Panc1 (cell line): ENCODE data around the gene CDC42EP4. TPM values are rescaled to one million over a fixed set of nuclear protein-coding genes. Genes with fewer than 3 reads are reported as not detected.

Source experiments
- ATAC-seq: fragments of 200-7000 bp; cut with Tn5 transposase; 2 replicates; pipeline ENCODE4 v1.9.1; 2020; ENCODE audit warnings: mild to moderate bottlenecking, moderate library complexity
- BruUV-seq: library from RNA; stranded (reverse); fragments of 400-500 nt; replicated peaks from 2 replicates; lab custom pipeline; 2021; lab: Mats Ljungman, UMichigan
- CTCF ChIA-PET: fragments of 300-600 bp; sonication (Branson Sonifier 250); formaldehyde crosslinking; loops from one replicate; lab custom pipeline; 2022; ENCODE audit warnings: antibody characterized with exemption; lab: Charles Lee
- POLR2A ChIA-PET: fragments of 300-600 bp; sonication (Branson Sonifier 250); formaldehyde crosslinking; loops from one replicate; lab custom pipeline; 2022; ENCODE audit warnings: antibody characterized with exemption; lab: Charles Lee
- DNase-seq: peaks from one replicate; pipeline ENCODE4 v3.0.0-alpha.2; 2010; ENCODE audit warnings: low read depth, low spot score
- H3K27ac ChIP-seq: 2 replicates; pipeline ENCODE4 v1.5.1; 2011; ENCODE audit warnings: mild to moderate bottlenecking, low read length, inconsistent platforms
- H3K27me3 ChIP-seq: fragments of 200-500 bp; sonication (Bioruptor generic); 2 replicates; pipeline ENCODE4 v1.6.0; 2014; ENCODE audit warnings: low read length, inconsistent platforms; ENCODE audit not compliant: control insufficient read depth, insufficient read depth
- H3K36me3 ChIP-seq: fragments of 200-500 bp; sonication (Bioruptor generic); 2 replicates; pipeline ENCODE4 v1.5.1; 2014; ENCODE audit warnings: inconsistent platforms, mild to moderate bottlenecking, low read length, moderate library complexity; ENCODE audit not compliant: control insufficient read depth, insufficient read depth
- H3K4me1 ChIP-seq: 2 replicates; pipeline ENCODE4 v1.5.1; 2011; ENCODE audit warnings: inconsistent platforms, mild to moderate bottlenecking, low read length, moderate library complexity; ENCODE audit not compliant: control insufficient read depth, insufficient read depth
- H3K4me3 ChIP-seq, 2 experiments: 2 replicates each; pipeline ENCODE4 v1.5.1; 2011 to 2012; ENCODE audit warnings: low read depth in 2 of 2, low read length in 2 of 2, mild to moderate bottlenecking in 2 of 2, inconsistent platforms in 1 of 2, moderate library complexity in 1 of 2
- H3K9me3 ChIP-seq: fragments of 200-500 bp; sonication (Bioruptor generic); 2 replicates; pipeline ENCODE4 v1.5.1; 2014; ENCODE audit warnings: low read depth, mild to moderate bottlenecking, inconsistent platforms, low read length, moderate library complexity; ENCODE audit not compliant: control insufficient read depth, insufficient read depth
- POLR2AphosphoS5 ChIP-seq: IDR thresholded peaks from 2 replicates; pipeline ENCODE4 v1.6.1; 2012; ENCODE audit warnings: mild to moderate bottlenecking, low read depth, low read length, moderate library complexity
- REST ChIP-seq, 2 experiments: IDR thresholded peaks; 2 replicates each; pipeline ENCODE4 v1.6.1; 2011 to 2012; ENCODE audit warnings: low read depth in 2 of 2, control low read depth in 1 of 2, low read length in 1 of 2, mild to moderate bottlenecking in 1 of 2, moderate library complexity in 1 of 2; ENCODE audit not compliant: insufficient read depth in 1 of 2
- SIN3A ChIP-seq: IDR thresholded peaks from 2 replicates; pipeline ENCODE4 v1.6.1; 2012; ENCODE audit warnings: low read depth, mild to moderate bottlenecking, low read length, moderate library complexity, borderline replicate concordance; ENCODE audit not compliant: insufficient read depth
- TCF7L2 ChIP-seq: IDR thresholded peaks from 2 replicates; pipeline ENCODE4 v1.6.1; 2011; ENCODE audit warnings: mild to moderate bottlenecking, low read depth, low read length, inconsistent platforms
- in situ Hi-C: cut with HindIII; loops from 2 replicates; pipeline ENCODE4 v1.10.0; 2016; ENCODE audit warnings: low sequenced_read_pairs, low pct_unique_long_range_greater_than_20kb
- intact Hi-C: fragments of 100-400 bp; cut with micrococcal nuclease; formaldehyde crosslinking; loops from one replicate; pipeline ENCODE4 v1.10.0; 2022; ENCODE audit not compliant: unreplicated experiment
- total RNA-seq: library from RNA; stranded (reverse); gene quantifications from one replicate; pipeline ENCODE4 v1.2.1, GENCODE V29; 2021; ENCODE audit not compliant: unreplicated experiment
- TF ChIP-seq, protein P1 (sequence below): fragments of 450-650 bp; IDR thresholded peaks from 2 replicates; pipeline ENCODE4 v1.5.1; 2017; ENCODE audit warnings: mild to moderate bottlenecking

Gene CDC42EP4
- total RNA-seq, 1 experiment from 2014 or later: 65.9 TPM

DNA sequence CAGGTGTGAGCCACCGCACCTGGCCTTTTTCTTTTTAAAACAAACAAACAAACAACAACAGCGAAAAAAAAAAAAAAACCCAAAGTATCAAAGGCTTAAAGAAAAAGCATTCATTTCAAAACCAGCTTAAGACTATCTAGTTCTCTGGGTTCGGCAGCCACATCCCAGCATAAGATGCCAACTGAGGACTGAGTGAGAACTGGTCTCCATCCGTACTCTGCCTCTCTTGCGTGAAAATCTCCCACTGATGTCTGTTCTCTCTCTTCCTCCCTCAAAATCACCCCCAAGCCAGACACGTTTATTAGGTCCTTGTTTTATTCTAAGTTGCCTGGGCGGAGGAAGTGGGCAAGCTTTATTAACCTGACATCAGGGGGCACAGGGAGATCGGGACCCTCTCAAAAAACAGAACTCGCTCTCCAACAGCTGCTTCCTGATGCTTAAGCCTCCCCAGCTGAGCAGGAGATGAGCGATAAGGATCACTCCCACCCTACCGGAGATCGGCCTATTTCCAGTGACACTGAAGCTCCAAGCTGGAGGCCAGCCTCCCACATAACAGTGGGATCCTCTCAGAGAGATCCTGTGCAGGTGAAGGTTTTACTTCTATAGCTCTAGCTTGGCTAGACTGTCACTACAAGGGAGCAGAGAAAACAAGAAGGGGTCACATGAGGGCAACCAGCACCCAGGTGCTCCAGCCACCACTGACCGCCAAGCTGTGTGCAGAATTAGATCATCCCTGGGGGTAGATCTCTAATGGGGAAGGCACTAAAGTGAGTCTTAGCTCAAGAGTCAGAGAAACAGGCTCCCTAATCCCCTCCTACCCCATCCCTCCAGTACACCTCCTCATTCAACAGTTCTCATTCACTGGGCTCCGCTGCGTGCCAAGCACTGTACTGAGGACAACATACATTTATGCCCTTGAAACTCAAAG is 13.6 kb downstream of the CDC42EP4 start:
- H3K27ac ChIP-seq: peak overlapping the region; percentile 68
- in situ Hi-C loops (no loop called here), intact Hi-C loops (no loop called here)
- peaks cover 58% of the 10 kb centered on the region for H3K4me1 ChIP-seq
- H3K36me3 ChIP-seq: no peaks in the 10 kb centered on the region
- no peak overlapping the region for H3K4me3 ChIP-seq
- DNase-seq: no peak
- no TSS peak for BruUV-seq
- ATAC-seq: peak; percentile 49
- ChIA-PET CTCF (interaction anchor here (1.2 kb wide), 1 partner anchor 72 kb away, joined by 4 read pairs; no protein-coding TSS in a partner anchor), POLR2A (interaction anchor here (0.6 kb wide), 2 partner anchors 10 to 691 kb away, joined by 3 read pairs; no protein-coding TSS in a partner anchor)
- H3K9me3 ChIP-seq: no peaks in the 10 kb centered on the region
- H3K27me3 ChIP-seq: no peaks in the 10 kb centered on the region
- TF ChIP-seq POLR2AphosphoS5: no peak
- TF ChIP-seq SIN3A: no peak
- no peak for TF ChIP-seq REST (IDR thresholded peaks at IDR 0.05; ENCODE audit: insufficient read depth in 1 of 2, low read depth in 2 of 2, low read length in 1 of 2)
- TF ChIP-seq, protein P1, sequence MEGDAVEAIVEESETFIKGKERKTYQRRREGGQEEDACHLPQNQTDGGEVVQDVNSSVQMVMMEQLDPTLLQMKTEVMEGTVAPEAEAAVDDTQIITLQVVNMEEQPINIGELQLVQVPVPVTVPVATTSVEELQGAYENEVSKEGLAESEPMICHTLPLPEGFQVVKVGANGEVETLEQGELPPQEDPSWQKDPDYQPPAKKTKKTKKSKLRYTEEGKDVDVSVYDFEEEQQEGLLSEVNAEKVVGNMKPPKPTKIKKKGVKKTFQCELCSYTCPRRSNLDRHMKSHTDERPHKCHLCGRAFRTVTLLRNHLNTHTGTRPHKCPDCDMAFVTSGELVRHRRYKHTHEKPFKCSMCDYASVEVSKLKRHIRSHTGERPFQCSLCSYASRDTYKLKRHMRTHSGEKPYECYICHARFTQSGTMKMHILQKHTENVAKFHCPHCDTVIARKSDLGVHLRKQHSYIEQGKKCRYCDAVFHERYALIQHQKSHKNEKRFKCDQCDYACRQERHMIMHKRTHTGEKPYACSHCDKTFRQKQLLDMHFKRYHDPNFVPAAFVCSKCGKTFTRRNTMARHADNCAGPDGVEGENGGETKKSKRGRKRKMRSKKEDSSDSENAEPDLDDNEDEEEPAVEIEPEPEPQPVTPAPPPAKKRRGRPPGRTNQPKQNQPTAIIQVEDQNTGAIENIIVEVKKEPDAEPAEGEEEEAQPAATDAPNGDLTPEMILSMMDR: no peak
- no peak for TF ChIP-seq TCF7L2

DNA sequence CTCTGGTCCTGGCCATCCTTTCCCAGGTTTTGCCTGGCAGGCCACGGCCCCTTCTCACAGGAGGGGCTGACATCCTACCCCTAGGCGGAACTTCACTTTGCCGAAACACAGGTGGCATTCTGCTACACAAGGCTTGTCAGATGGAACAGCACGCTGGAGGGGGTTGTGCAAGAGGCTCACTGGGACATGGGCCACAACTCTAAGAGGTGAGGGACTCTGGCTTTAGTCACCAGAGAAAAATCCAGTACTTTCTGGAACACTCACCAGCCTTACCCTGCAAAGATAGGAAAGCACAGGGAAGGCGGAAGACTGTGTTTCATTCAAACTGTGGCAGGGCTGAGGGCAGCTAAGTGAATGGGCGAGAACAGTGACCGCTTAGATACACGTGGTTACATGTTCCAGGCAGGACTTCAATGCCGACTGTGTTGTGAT is 18.3 kb downstream of the CDC42EP4 start:
- CTCF ChIA-PET: no interaction called here
- H3K4me1 ChIP-seq: peaks cover 75% of the 10 kb centered on the region
- H3K27me3 ChIP-seq: no peaks in the 10 kb centered on the region
- POLR2A ChIA-PET: no interaction called here
- peak overlapping the region; percentile 93 for H3K27ac ChIP-seq
- intact Hi-C loops: no loop called here
- no peak for TF ChIP-seq TCF7L2
- no peak for TF ChIP-seq POLR2AphosphoS5
- no peak for TF ChIP-seq REST (IDR thresholded peaks at IDR 0.05; ENCODE audit: insufficient read depth in 1 of 2, low read depth in 2 of 2, low read length in 1 of 2)
- TF ChIP-seq, protein P1: no peak
- no peak for TF ChIP-seq SIN3A
- in situ Hi-C loops: no loop called here
- ATAC-seq (peak; percentile 28), DNase-seq (no peak)
- no TSS peak for BruUV-seq
- no peaks in the 10 kb centered on the region for H3K9me3 ChIP-seq
- H3K4me3 ChIP-seq: no peak overlapping the region
- no peaks in the 10 kb centered on the region for H3K36me3 ChIP-seq
